ENCODE data around the gene REV3L.
"Not testable (repeated sequence)": the region's sequence is repeated elsewhere in the genome, so short reads cannot be mapped to it uniquely, and the experiment has no call there.

REV3L gene

DNA sequence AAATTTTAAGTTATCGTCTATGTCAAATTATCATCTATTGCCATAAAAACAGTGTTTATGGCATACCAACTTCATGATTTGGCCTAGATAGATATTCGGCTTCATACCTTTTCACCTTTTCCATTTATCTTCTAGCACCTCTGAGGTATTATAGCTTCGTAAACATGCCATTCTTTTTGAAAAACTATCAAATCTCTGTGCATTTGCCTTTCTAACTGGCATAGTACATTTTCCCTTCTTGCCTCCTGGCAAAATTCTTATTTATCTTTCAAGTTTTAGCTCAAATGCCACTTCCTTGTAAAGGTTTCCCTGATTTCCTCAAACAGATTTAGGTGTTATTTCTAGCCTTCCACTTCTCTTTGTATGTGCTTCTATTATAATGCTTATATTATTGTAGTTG, 7.0 kb upstream of the REV3L start:
- no peak for DNase-seq

DNA sequence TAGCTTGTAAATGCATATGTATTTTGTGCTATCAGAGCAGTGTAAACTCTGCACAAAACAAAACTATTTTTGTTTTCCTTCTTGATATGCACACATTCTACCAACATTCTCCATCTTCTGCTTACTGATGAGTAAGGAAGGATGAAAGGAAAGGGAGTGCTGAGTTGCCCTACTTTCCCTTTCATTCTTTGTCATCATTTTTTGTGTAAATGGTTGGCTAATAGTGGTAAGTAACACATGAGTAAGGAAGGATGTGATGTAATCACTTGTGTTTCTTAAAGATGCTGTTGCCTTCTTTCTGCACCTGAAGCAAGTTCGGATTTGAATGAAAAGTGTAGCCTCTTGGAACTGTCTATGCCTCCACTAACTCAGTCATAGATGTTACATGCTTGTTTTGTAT, 4.6 kb upstream of the REV3L start:
- DNase-seq, result no peak

DNA sequence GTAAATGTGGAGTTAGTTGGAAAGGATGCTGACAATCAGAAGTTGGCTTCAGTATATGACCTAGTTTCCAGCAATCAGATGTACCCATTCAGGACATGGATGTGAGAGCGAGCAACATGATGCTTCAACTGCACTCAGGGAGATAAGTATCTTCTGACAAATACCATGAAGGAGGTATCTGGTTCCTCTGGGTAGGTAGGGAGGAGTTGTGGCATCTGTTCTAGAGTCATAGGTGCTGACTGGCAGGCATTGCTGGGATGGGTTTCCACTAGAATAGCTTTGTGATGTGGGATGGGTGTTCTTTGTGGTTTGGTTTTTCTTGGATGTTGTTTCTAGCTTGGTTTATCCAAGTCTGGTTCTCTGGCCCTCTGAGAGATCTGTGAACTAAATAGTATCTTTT, 3.9 kb upstream of the REV3L start:
- DNase-seq, result no peak

DNA sequence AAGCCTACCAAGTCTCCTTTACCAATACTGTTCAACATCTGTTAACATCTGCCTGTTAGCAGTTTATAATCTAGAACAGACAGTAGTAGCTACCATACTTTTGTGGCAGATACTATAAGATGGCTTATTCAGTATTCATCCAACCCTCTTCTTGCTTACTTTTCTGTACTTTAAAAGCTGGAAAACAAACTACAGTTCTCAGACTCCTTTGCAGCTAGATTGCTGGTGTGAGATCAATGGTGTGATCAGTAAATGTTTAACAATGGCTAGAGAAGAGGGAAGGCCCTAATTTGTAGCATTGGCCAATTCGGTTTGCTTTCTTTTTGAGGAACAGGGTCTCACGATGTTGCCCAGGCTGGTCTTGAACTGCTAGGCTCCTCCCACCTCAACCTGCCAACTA, 3.5 kb upstream of the REV3L start:
- no peak for DNase-seq

DNA sequence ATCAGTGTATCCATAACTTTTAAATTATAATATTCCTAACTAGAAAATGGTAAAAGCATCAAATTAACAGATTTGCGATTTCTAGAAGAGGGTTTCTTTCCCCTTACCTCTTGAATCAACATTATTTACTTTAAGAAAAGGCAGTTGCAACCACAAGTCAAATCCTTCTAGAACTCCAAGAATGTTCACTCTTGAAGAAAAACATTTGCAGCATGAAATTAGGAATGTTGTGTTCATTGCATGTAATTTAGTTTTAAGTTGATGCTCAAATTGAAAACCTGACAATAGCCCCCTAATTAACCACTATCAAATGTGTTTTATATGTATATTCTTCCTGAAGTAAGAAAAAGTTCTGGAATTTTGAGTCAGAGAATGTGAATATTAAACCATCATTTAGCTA, 2.3 kb upstream of the REV3L start:
- no peak for DNase-seq

DNA sequence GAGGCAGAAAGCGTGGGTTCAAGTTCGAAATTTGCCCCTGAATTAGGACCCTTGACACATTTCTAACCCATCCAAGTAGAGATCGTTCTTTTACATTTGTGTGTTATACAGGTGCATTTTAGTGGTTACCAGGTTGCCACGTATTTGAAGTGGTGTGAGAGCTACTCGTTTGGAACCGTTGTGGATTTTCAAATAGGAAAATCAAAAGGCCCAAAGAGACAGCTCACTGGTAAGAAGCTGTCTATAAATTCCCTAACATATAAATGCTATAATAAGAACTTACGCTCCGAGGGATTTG, 1.6 kb upstream of the REV3L start:
- DNase-seq, result no peak

DNA sequence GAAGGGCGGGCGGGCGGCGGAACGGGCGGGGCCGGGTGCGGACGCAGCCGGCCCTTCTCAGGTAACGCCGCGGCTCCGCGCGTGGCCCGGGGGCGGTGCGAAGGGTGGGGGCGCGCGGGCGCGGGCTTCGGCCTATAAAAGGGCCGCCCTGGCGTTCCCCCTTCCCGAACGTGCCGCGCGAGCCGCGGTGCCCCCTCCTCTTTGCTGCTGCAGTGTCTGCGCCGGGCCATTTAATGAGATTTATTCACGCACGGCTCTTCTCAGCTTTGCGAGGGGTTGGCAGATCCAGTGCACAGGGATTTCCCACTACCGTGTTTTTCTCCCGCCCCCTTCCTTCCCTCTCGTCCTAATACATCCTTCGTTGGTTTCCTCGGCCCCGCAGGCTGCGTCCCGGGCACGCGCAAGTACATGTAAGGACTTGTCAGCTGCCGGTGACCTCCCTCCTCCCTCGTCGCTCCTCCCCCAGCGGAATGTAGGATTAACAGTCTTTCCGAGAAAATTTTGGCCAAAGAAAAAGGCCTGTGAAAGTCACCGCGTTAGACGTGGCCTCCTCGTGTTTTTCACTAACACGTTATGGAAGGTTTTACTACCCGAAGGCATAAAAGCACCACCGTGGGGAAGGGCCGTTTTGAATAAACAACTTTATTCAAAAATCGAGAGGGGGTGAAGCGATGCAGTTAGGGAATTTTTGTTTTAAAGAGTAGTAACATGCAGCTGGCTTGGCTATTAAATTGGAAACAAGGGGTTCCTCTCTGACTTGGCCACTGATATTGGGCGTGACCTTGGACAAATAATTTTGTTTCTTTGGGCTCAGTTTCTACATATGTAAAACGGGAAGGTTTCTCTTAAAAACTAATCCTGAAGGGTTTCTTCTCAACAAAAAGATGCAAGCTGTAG, 966 bp upstream of the REV3L start:
- peak; percentile 89 for DNase-seq

DNA sequence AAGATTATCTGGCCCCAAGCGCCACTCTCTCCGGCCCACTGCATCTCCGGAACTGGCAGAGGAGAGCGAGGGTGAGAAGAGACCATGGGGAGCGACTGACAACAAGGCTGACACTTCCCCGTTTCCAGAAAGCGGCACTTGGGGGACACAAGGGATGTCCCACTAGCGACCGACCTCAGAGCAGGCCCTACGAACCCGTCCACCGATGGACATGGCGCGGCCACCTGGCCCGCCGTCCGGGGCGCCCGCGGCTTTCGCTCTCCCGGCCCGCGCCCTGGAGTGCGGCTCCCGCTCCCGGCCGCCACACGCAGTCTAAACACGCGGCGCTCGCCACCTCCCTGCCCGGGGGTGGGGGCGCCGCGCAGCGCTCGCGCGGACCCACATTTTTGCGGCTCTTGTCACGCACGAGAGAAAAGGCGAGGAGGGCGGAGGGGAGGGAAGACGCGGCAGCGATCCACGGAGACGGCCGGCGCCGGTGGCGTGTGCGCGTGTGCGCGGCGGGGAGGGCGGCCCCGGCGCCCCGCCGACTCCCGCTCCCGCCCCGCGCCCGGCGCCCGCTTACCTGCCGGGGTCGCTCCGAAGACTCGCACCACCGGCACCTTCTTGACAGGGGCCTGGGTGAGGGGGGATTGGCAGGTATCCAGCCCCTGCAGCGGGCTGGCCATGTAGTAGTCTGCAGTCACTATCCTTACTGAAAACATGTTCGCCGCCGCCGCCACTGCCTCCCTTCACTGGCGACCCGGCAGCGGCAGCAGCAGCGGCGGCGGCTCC, 645 bp downstream of the REV3L start:
- DNase-seq, result peak; percentile 64

DNA sequence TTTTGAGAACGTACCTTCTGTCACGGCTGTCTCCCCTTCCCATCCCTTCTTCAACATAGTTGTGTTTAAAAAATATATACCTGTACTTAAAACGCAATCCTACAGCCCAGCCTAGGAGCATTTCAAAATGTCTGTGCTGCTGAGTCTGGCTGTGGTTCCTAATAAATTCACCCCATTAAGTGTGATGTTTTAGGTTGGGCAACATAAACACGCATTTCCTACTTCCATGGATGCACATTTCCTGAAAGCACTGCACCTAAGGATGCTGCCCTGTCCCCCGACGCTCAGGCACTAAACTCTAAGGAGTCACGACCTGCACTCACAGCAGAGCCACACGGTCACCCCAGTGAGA, 1.2 kb downstream of the REV3L start:
- DNase-seq, result no peak

DNA sequence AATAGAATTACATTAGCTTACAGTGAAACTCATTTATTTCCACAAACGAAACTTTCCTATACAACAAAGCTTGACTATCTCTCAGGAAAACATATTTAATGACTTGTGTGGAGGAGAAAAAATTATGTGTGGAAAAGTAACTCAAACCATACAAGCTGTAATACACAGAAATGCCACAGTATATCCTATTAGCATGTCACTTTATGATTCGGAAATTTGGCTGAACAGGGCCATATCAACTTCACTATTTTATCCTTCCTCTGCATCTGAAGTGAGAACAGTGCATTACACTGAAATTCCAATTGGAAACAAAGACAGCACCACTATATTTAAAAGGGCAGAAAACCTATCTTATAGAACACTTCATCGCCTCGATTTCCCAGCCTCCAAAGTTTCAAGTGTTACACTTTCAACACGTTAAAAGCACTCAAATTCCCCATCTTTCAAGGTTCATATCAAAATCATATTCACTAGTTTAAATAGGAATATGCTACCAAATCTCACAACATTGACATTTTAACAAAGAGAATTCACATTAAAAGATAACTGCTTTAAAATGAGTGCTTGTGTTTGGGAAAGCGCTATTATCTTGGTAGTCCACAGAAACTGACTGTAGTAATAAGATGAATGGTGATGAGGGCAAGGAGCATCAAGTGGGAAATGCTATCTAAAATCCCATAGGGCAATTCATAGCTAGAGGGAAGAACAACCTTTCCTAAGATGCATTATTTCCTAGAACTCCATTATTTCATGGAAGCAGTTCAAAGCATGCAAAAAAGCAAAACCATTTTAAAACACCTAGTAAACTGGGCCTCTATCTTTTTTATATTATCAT, 1.8 kb downstream of the REV3L start:
- DNase-seq, result no peak

DNA sequence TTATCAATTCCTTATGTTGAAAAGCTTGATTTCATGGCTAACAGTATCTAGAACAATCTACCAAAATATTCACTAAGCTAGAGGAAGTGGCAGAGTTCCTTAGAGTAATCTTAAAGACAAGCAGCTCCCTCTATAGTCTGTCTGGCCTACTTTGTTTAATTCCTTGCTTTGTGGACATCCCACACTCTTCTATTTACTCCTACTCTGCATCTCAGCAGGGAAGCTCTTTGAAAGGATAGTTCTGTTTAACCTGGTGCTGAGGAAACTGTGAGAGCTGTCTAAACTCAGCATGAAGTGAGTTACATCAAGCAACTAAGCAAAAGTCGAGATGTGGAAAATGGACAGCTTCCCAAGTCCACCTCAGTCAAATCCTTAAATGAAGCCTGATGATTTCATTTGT, 4.3 kb downstream of the REV3L start:
- DNase-seq, result no peak

DNA sequence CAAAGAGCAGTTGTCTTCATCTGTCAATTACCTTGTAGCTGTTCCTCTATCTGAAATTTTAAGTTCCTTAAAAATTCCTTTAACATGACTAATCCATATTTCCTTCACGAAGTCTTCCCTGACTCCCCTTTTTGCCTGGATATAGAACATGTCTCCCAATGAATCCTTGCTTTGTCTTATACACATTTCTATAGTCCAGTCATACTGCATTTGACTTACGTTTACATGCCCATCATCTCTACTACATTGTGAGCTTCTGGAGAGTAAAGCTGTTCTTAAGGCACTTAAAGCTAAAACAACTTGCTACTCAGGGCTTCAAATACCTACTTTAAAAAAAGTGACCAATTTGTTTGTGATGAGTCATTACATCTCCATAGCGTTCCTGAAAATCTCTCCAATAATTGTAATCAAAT, 4.9 kb downstream of the REV3L start:
- no peak for DNase-seq

DNA sequence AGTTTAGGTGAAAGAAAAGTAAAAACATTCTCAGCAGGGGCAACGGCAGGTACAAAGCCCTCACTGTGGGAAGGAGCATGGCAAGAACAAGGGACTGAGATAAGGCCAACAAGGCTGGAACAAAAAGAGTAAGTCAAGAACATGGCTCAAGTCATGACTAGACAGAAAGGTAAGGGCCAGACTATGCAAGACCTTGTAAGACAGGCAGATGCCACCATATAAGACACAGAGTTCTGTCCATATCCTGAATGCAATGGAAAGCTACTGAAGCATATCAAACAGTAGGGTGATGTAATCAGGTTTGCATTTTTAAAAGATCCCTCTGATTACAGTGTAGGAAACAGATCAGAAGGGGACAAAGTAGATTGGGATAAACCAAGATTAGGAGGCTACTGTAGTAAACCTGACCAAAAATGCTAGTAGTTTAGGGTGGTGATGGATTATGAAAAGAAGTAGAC, 5.5 kb downstream of the REV3L start:
- no peak for DNase-seq

DNA sequence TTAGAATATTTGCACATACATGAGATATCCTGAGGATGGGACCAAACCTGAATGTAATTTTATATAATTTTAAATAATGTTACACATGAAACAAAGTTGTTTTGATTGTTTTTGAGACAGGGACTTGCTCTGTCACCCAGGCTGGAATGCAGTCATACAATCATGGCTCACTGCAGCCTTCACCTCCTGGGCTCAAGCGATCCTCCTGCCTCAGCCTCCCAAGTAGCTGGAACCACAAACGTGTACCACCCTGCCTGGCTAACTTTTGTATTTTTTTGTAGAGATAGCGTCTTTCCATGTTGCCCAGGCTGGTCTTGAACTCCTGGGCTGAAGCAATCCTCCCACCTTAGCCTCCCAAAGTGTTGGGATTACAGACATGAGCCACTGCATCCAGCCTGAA, 7.0 kb downstream of the REV3L start:
- DNase-seq, result not testable (repeated sequence)

DNA sequence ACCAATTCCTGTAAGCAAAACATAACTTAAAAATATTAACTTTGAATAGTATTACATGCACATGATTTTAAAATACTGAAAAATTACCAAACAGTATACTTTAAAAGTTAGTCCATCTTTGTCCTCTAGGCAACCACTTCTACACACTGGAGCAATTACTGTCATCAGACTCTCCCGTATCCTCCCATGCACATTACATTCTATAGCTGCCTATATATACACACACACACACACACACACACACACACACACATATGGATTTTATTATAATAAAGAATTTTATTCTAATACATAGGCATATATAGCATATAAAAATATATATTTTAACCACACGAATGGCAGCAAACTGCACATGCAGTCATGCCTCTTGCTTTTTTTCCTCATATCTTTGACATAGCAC, 8.2 kb downstream of the REV3L start:
- no peak for DNase-seq

DNA sequence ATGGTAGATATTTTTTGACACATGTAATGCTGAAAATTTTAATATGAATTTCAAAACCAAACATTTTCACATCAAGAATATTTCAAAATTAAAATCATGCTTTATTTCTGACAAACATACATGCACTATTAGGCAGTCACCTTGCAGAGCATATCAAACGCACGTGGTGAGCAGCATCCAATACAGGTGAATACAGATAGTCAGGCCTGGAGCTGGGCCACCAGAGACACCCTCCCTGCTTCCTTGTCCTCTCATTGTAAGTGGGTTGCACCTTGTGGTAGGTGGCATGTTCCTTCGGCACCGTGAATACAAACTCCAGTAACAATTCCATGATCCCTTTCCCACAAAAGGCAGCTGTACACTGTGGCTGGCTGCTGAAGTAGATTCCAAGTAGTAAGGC, 8.9 kb downstream of the REV3L start:
- no peak for DNase-seq

DNA sequence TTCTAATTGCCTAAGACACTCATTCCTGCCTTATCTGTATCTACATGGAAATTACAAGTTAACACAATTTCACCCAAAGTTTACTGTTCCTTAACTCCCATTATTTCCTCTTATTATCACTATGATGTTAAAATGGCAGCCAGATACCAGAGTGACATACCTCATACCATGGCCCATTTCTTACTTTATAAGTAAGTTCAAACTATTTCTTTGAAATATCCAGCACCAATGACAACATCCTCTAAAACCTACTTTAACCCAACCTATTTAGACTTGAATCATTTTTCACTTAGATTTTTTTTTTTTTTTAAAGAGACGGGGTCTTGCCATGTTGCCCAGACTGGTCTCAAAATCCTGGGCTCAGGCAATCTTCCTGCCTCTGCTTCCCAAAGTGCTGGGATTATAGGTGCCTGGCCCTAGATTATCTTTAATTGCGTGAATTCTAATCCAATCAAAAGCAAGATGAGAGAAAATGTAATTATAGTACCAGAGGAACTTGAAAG, 10.0 kb downstream of the REV3L start:
- DNase-seq, result no peak

DNA sequence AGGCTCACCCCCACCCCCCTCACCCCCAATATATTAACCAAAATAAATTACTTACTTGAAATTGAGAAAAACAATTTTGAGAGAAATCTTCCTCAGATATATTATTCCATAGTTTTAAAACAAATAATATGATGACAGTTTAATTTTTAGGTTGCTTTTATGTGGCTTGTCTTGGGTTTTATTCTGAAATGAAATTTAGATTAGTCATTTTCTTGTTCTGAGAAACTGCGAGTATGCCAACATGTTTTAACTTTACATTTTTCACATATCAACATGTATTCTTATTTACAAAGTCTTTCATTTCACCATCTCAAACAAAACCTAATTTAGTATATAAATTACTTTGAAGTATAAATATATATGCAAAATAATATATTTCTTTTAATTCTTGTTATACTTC, 11.1 kb downstream of the REV3L start:
- no peak for DNase-seq

DNA sequence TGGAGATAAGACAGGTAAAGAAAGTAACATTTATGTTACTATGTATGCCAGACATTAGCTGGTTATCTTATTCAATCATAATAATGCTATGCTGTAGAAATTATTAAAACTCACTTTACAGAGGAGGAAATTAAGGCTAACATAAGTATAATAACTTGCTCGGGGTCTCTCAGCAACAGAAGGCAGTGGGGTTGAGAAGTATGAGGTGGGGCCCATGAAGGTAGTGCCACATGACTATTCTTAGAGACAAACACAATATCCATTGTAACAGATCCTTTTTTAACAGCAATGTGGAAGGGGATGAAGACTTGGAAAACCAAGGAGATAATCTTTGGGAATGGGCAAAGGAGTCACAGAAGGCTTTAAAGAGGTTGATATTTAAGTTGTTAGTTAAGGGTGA, 11.5 kb downstream of the REV3L start:
- no peak for DNase-seq

DNA sequence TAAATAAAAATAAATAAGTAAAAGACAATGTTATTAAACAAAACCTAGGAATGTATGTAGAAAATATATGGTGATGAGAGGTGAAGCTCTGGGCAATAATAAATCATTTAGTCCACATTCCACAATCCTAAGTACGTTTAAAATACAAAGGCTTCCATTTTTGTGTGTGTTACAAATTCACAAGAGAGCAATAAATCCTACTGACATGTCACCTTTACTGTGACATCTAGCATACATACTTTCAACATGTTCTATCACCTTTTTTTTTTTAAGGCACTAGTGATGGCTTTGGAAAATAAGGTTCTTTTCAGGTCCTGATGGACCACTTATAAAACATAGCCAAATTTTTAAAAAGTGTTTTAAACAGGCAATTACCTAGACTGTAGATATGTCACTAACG, 12.0 kb downstream of the REV3L start:
- no peak for DNase-seq

DNA sequence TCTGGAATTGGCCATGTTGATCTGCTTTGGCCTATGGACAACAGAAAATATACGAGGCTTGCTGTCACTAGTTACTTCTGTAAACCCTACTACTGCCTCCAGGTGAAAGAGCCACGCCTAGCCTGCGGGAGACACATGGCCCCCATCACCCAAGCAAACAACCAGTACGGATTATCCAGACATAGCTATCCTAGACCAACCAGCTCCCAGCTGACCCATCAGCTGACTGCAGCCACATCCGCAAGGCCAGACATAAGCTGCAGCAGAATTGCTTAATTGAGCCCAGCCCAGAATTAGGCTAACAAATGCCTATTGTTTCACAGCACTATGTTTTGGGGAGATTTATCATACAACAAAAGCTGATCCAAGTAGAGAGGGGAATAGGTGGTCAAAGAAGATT, 13.5 kb downstream of the REV3L start:
- no peak for DNase-seq

DNA sequence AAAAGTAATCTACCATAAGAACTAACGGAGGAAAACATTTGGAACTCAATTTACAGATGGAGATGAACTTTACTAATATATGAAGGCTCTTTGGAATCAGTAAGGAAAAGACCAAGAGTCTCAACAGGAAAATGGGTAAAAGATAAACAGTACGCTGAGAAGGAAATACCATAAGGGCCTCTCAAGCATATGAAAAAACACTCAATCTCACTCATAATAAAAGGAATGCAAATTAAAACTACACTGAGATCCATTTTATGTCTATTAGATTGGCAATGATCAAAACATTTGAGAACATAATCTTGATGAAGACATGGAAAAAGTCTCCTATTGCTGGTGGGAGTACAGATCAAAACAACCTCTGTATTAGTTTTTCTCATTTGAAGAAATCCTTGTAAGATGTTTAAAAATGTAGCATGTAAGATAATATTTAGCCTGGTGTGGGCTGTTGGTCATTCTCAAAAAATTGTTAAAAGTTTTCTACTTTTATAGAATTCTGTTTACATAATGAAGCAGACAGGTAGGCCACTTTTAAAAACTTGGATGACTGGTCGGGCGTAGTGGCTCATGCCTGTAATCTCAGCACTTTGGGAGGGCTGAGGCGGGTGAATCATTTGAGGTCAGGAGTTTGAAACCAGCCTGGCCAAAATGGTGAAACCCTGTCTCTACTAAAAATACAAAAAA, 14.5 kb downstream of the REV3L start:
- no peak for DNase-seq

DNA sequence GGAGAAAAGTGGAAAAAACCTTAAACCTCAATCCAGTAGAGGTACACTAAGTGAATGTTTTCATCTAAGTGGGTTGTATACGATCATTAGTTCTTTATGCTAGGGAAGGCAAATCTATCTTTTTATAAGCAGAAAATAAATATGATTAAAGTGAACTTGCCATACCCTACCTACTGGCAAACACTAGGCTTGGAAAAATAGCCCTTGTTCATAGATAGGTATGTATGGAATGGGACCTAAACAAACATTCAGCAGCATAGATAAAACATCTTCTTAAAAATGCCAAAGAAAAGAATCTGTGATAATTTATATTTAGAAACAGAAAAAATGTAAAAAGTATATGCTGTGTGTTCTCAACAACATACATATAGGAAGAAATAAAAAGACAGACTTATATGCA, 18.8 kb downstream of the REV3L start:
- DNase-seq, result no peak
